ENCODE results near the gene IQCE.

IQCE gene

DNA sequence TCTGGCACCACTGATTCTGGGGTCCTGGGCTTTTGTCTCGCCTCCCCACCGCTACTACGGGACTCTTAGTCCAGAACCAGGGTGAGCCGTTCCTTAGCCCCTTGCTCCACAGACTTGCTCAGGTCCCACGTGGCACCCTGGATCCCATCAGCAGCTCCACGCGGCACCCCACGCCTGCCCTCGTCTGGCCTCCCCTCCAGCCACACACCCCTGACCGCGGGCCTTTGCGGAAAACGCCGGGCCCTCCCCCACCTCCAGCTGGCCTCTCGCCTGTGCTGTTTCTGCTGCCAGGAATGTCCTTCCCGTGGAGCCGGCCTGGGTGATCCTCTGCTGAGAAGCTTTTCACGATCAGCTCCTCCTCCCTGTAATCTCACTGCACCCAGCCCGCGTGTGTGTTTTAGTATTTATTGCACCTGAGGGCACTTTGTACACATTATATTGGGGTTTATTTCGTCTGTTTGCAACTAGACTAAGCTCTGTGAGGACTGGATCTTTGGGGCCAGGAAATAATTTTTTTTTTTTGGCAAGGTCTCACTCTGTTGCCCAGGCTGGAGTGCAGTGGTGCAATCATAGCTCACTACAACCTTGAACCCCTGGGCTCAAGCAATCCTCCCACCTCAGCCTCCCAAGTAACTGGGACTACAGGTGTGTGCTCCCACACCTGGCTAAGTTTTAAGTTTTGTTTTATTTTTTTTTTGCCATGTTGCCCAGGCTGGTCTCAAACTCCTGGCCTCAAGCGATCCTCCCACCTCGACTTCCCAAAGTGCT lies 62.5 kb downstream of the IQCE start:
- DNase-seq, result no peak

DNA sequence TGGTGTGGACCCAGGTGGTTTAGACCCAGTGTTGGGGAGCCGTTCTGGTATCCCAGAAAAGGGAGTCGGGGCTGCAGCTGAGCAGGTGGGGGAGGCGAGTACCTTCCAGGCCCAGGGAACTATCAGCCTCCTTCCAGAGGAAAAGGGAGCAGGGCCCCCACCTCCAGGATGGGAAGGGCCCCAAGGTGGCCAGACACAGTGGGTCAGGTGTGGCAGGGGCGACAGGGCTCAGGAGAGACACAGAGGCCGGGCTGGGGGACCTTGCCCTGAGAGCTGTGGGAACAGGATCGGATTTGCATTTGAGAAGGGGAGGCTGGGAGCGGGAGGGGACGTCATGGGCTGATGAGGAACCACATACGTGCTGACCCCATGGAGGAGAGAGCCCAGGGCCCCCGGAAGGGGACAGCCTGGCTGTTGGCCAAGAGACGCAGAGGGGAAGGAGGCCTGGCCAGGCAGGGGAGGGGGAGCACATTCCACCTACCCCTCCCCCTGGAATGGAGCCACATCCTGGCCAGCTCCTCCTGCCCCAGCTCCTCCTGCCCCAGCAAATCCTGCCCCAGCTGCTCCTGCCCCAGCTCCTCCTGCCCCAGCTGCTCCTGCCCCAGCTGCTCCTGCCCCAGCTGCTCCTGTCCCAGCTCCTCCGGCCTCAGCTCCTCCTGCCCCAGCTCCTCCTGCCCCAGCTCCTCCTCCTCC lies 63.3 kb downstream of the IQCE start:
- DNase-seq, result no peak

DNA sequence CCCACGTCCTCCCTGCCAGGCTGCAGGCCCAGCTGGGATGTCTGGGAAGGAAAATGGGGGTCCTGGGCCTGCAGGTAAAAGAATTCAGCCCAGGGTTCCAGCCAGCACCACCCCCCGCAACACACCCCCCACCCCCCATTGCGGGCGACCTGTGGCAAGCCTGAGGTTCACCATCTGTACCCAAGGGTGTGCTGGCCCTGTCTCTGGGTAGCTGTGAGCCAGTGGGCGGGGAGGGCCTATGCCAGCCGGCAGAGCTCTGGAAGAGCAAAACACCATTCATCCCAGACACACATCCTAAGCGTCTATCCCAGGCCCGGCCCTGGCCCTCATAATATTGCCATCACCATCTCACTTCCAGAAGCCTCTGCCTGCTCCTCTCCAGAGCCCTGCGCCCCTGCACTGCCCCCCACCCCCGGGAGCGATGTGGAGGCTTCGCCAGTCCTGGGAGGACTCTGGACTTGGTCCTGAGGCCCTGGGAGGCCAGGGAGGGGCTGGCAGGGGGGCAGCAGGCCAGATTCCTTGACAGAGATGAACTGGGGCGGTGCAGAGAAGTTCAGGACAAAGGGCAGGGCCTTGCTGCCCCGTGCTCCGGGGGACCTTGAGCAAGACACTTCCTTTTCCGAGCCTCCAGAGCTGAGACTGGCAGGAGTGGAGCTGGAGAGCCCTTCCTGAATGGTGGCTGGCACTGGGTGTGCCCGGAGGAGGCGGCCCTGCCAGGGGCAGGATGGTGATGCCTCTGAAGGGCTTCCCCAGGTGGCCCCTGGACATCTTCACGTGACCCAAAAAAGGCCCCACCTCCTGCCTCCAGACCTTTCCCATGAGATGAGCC lies 64.3 kb downstream of the IQCE start:
- no peak for DNase-seq

DNA sequence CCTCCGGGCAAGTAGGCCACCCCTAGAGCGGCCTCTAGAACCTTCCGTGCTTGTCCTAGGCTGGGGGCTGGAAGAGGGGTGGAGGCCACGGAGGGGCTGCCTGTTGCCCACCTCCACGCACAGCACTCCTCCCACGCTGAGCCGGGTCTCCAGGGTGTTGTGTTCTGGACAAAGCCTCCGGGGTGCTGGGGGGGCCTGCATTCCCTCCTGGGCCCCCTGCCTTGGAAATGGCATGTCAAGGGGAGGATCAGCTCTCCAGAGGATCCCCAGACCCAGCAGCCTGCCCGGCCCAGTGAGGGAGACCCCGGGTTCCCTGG lies 64.9 kb downstream of the IQCE start:
- no peak for DNase-seq

DNA sequence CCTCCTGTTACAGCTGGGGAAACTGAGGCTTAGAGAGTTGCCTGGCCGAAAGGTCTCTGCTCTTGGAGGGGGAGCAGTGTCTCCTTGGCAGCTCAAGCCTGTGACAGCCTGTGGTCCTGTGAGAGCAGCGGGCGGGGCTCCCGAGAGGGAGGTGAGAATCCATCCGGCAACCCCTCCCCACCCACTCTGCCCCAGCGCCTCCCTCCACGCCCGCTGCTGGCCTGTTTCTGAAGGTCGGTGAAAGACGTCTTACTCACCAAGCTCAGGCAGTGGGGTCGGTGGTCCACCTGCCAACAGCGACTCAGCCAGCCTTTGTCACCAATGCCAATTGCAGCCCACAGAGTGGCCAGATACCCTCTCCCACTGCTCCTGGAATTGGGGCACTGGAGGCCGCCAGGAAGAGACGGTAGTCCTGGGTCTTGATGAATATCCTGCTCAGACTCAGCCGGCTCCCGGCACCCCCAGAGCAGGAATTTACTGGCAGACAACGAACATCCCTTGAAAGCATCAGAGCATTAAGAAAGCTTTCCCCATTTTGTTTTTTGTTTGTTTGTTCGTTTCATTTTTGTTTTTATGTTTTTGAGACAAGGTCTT lies 65.6 kb downstream of the IQCE start:
- no peak for DNase-seq

DNA sequence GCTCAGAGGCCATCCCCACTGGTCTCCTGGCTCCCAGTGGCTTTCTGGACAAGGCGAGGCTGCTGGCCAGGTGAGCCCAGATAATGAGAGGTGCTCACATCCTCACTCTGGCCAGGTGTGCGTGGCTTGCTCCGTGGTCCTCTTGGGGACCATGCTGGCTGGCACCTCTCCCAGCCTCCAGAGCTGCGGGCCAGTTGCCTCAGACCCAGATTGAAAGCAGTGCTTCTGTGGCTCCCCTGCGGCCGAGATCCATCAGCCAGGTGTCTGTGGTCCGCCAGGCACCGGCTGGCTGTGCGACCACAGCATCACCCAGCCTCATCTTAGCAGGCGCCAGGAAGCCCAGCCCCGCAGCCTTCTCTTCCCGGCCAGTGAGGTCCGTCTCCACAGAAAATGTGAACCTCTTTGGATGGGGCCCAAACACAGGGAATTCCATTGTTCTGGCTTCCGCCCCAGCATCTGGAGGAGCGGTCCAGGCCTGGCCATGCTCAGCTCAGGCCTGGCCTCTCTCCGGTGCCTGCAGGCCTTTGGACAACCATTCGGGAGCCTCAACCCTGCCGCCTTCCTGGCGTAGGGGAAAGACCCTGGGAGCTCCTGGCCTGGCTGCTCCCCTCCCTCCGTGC lies 67.8 kb downstream of the IQCE start:
- DNase-seq, result no peak

DNA sequence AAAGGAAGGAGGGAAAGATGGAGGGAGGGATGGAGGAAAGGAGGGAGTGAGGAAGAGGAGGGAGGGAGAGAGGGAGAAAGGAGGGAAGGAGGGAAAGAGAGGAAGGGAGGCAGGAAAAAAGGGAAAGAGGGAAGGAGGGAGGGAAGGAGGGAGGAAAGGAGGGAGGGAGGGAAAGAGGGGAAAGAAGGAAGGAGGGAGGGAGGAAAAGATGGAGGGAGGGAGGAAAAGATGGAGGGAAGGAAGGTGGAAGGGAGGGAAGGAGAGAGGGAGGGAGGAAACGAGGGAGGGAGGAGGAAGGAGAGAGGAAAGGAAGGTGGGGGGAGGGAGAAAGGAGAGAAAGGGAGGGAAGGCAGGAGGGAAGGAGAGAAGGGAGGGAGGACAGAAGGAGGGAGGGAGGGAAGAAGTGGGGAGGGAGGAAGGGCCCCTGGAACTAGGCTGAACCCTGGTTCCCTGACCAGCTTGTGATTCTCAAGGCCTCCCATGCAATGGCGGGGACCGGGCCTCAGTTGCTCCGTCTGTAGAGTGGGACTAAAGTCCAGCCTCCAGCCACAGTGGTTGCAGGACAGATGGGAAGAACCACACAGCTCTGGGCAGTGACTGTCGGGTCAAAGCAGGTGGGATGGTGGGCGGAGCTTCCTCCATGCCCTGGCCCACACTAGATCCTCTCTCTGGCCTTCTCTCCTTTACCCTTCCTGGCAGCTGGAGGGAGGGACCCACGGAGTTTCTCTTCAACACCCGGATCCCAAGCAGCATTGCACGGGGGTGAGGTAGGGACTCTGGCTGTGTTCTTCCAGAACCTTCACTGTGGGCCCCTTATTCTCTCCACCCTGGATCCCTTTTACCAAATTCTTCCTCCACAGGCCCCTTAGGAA lies 68.7 kb downstream of the IQCE start:
- no peak for DNase-seq

DNA sequence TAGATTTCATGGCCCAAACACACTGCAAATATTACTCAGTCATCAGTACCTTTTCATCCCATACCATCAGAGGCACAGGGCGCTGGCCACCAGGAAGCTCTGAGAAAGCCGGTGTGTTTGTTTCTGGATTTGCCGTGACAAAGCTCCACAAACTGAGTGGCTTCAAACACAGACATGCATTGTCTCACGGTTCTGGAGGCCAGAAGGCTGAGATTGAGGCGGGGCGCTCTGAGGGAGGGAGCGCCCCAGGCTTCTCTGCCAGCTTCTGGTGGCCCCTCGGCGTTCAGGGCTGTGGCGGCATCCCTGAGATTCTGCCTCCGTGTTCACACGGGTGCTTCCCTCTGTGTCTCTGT lies 69.3 kb downstream of the IQCE start:
- DNase-seq, result no peak

DNA sequence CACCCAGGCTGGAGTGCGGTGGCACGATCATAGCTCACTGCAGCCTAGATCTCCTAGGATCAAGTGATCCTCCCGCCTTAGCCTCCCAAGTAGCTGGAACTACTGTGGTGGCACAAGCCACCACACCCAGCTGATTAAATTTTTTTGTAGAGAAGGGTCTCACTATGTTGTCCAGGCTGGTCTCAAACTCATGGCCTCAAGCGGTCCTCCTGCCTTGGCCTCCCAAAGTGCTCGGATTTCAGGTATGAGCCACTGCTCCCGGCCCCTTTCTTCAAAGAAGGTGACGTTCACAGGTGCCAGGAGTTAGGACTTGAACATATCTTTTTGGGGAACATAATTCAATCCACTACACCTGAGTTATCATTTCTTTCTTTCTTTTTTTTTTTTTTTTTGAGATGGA lies 70.1 kb downstream of the IQCE start:
- no peak for DNase-seq

DNA sequence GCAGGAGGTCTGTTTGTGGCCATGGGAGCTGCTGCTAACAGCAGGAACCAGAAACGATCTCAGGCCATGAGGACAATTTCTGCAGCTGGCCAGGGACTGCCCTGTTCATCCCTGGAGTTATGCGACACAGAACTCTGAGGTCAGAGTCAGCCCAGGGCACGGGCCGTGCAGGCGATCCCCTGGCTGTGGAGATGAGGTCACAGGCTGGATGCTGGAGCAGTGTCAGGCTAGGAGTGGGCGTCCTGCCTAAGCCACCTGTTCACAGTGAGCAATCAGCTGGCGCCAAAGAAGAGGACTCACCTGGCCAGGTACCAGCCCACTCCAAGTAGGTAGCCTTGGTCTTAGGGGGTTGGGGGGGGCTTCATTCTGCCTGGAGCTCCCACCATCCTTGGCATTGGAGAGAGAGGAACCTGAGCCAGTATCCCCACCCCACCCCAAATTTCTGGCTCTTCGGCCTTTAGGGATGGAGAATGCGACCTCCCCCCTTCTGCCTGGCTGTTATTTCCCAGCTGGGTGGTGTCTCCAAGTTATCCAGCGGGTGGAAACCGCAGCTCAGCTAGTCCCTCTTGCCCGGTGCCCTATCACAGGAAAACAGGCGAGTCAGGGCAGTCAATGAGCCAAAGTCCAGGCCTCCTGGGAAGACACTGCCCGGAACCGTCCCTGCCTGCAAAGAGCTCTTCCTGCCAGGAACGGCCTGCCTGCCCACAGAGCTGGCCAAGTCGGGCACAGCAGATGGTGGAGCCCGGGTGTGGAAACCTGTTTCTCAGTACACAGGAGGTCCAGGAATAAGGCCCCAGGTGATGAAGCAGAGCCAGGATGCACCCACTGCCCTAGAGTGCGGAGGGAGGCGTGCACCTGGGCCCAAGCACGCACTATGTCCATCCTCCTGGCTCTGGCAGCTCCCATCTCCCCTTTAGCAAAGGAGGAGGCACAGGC lies 71.2 kb downstream of the IQCE start:
- no peak for DNase-seq

DNA sequence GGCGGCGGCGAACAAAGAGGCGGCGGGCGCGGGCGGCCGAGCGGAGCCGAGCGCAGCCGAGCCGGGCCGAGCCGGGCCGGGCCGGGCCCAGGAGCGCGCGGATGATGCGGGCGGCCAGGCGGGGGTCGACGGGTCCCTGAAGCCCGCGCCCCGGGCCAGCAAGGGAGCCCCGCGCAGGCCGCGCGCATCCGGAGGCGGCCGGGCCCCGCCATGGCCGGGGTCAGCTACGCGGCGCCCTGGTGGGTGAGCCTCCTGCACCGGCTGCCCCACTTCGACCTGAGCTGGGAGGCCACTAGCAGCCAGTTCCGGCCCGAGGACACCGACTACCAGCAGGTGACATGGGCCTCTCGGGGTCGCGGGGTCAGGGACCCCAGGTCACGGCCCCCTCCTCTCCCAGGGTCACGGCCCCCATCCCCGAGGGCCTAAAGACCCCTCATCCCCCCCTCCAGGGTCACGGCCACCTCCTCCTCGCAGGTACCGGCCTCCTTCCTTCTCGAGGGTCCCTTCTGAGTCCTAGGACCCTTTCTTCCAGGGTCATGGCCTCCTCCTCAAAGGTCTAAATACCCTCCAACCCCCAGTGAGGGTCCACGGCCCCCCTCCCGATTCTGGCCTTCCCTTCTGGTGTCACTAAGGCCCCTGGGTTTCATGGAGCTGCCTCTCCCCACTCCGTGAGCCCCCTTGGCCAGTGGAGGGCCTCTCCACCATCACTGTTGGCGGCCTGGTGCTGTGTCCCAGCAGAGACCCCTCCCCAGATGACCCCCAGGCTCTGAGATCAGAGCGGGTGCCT lies 73.4 kb downstream of the IQCE start, which contains the start of gene TTYH3:
TSS of gene TTYH3 (plus strand) at position 41 of the 787 bp plus-strand sequence. CDS start at position 211, 170 bp downstream.
- no peak for DNase-seq

DNA sequence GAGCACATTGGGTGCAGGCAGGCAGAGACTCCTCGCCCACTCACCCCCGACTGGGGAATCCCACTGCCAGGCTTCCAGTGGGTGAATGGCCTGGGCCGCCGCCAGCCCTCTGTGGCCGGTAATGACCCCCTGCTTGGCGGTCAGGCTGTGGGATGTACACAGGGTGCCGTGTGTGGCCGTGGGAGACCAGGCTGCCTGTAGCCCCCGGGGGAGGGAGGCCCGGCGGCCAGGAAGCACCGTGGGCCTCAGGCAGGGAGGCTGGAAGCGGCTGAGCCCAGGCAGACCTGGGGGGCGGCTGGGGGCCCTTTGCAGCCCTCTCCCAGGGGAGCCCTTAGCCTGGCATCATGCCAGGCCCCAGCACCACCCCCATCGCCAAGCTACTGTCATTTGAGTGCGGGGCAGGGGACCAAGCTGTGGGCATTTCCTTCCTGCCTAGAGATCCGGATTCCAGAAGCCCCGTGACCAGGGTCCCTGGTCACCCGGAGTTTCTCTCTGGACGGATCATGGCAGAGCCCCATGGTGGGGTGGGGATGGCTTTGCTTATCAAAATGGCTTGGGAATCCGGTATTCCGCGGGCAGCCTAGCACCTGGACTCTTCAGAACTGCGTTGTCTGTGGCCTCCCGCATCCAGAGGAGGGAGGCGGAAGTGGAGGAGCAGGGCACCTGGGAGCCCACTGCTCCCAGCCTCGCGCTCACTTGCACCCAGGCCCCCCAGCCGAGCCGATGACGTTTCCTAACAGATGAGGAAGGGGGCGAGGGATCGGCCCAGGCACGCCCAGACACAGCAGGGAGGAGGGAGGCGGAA lies 74.2 kb downstream of the IQCE start:
- DNase-seq, result peak; percentile 14

DNA sequence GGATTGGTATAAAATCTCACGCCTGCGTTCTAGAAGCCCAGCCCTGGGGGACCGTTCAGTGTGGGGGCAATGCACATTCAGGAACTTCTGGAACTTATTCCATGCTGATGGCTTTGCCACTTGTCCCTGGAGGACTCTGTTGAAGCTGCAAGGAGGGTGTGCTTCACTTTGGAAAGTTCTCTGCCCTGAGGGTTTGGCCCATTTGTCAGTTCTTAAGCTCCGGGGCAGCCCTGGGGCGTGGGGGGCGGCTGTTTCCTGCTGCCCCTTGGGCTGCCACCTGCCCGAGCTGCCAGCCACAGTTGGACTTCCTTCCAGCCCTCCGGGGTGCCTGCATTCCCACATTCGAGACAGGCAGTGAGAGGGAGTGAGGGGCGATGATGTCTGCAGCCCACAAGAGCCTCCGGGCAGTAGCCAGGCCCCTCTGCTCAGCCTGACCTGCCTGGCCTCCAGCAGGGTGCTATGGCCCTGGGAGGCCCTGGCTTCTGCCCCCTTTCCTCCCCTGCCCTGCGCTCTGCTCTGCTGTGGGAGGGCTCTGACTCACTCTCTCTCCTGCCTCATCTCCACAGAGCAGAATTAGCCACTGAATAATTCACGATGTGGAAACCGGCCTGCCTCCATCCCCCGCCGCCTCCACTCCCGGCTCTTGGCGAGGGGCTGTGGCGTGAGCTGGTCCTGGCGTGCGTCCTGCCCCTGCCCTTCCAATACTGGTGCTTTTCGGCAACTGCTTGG lies 74.9 kb downstream of the IQCE start:
- DNase-seq, result no peak

DNA sequence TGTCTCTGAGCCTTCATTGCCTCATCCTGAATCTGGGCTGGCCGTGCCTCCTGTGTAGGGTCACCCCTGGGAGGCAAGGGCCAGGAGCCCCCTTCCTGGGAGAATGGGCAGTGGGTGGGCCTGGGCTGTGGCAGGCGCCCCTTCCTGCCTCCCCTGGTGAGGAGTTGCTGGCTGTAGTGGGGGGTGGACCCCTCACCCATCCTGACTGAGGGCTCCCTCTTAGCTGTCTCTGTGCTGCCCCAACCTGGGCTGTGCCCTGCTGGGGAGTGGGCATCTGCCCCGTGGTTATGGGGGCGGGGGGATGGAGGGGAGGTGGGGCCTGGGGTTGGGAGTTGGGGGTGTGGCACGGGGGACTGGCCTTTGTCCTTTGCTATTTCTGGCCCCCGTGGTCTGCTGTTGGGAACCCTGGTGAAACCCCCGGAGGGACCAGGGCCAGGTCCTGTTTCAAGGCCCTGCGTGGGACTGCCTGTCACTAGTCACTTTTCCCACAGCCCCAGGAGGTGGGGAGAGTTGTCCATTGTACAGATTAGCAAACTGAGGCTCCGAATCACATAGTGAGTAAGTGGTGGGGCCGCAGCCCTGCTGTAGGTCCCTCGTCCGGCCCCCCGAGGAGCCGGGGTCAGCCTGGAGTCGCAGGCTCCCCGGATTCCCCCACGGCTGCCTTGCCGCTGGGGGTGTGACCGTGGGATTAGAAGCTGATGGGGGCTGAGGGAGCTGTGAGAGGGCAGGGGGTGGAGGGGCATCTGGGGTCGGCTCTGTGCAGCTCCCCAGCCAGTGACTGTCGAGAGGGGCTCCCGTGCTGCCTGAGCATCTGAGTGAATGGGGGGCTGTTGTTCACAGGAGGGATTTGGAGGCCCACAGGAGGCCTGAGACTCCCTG lies 75.7 kb downstream of the IQCE start:
- no peak for DNase-seq

DNA sequence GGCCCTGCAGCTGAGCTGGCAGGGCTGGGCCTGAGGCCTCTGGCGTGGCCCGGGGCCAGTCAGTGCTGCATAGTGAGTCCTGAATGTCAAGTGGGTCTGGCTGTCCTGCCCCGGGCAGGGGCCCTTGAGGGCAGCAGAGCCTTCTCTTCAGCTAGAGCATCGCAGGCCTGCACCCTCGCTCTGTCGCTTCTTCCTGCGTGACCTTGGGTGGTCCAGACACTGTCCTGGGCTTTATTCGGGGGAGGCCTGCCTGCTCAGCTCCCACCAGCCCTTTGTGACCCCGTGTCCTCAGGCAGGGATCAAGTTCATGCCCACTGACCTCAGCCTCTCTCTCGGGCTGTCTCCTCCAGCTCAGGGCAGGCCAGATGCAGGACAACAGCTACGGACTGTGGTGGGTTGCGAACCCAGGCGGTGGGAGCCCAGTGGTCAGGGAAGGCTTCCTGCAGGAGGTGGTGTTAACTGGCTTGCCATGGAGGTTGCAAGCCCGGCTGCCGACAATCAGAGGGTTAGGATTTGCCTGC lies 76.4 kb downstream of the IQCE start:
- no peak for DNase-seq

DNA sequence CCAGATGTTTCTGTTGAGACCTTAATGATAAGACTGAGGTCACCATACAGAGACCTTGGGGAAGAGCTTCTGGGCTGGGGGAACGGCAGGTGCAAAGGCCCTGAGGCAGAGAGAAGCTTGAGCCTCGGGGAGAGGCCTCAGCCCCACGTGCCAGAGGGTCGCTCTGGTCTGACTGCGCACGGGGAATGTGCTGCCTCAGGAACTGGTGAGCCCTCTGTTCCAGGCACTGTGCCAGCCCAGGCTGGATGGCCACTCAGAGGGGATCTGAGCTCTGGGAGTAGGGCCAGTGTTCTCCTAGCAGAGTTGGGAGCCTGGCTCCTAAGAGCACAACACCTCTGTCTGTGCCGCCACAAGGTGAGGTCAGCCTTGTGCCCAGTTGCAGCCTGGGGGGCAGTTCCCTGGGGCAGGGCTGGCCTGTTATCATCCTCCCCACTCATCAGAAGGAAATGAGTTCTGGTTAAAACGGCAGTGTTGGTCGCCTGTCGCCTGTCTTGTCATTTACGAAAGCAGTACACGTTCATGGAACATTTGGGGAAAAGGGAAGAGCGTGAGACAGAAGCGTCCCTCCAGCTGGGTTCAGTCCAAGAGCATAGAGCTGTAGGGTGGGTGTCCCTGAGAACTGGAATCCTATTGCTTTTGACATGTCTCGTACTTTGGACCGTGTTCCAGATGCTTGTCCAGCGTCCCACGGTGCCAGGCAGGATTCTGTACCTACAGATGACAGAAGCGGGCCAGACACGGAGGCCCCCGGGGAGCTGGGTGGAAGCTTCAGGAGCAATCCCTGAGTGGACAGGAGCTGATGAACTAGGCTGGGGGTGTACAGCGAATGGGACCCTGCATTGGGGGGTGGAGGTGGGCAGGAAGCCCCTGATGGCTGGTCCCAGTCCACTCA lies 77.3 kb downstream of the IQCE start:
- DNase-seq, result no peak
